A673 (cell line): ENCODE measurements around the gene ACSS1.
A peak's percentile ranks its signal among the peaks of the same experiment; 100 is the strongest.

Experiments used
- CTCF ChIP-seq: fragments of 300-800, 200-600 bp; sonication (generic); conservative IDR thresholded peaks from 2 replicates; pipeline ENCODE4 v1.5.1; 2017; ENCODE audit warnings: low read depth, mild to moderate bottlenecking, antibody characterized with exemption, low read length, moderate library complexity, mixed read lengths
- EZH2 ChIP-seq: fragments of 200-600 bp; sonication (generic); IDR thresholded peaks from 2 replicates; pipeline ENCODE4 v1.6.1; 2017; ENCODE audit warnings: borderline replicate concordance, low read depth, mild to moderate bottlenecking, mixed read lengths, antibody characterized with exemption, low read length; ENCODE audit not compliant: poor library complexity, severe bottlenecking

GRCh38 chr20:25084626-25085187 lies 26.8 kb upstream of the ACSS1 start:
- TF ChIP-seq CTCF (no peak), EZH2 (peak; percentile 61)
